ENCODE measurements around the gene PKDCC. TPM values are rescaled to one million over a fixed set of nuclear protein-coding genes. Genes with fewer than 3 reads are reported as not detected.
"Not testable (repeated sequence)": the region's sequence is repeated elsewhere in the genome, so short reads cannot be mapped to it uniquely, and the experiment has no call there.

The PKDCC gene
- total RNA-seq, 1 experiment from 2014 or later, result 7.3 TPM

GRCh38 chr2:42063431-42064171 lies 15.8 kb downstream of the PKDCC start:
- no peak for DNase-seq (ENCODE audit: low read depth)

DNA sequence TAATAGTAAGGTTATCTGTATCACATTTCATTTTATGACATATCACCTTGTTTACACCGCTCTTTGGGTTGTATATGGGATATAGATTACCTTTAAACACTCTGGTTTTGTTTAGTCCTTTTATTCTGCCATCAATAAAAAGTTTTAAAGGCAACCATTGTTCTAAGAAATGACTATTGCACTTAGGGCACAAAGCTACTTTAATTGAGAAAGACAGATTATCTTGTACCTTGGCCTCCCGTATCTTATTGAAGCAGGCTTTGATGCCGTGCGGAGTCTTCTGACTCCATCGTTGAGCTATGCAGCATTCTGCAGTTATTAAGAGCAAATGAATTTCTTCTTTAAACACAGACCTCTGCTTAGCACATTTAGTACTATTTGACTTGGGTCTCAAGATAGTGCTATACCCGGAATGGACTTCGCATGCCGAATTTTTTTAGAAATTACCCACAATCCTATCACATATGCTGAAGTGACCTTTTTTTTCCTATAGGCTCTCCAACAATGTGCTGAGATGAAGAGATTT lies 16.7 kb downstream of the PKDCC start:
- no peak for DNase-seq (ENCODE audit: low read depth)

DNA sequence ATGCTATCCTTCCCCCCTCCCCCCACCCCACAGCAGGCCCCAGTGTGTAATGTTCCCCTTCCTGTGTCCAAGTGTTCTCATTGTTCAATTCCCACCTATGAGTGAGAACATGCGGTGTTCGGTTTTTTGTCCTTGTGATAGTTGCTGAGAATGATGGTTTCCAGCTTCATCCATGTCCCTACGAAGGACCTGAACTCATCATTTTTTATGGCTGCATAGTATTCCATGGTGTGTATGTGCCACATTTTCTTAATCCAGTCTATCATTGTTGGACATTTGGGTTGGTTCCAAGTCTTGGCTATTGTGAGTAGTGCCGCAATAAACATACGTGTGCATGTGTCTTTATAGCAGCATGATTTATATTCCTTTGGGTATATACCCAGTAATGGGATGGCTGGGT lies 17.9 kb downstream of the PKDCC start:
- not testable (repeated sequence) for DNase-seq (ENCODE audit: low read depth)

DNA sequence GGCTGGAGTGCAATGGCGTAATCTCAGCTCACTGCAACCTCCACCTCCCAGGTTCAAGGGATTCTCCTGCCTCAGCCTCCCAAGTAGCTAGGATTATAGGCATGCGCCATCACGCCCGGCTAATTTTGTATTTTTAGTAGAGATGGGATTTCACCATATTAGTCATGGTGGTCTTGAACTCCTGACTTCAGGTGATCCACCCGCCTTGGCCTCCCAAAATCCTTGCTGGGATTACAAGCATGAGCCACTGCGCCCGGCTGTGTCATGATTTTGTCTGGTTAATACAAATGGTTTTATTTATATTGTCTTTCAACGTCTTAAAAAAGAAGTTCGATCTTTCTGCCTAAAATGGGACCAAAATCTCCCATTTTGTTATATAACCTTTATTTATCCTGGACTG lies 19.2 kb downstream of the PKDCC start:
- not testable (repeated sequence) for DNase-seq (ENCODE audit: low read depth)

DNA sequence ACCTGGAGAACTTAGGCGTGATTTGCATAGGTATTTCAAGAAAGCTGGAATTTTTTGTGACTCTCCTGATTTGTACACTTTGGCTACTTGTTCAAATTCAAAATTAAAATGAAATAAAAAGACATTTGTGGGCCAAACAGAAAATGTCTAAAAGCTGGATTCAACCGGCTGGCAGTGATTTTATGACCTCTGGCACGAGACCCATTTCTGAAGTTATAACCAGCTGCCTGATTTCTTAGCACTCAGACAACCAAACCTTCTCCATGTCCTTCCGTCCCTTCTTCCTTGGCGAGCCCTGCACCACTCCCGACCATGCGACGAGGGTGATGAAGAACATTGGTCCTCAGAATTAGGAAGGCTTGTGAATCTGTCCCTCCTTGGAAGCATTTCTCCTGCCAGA lies 19.7 kb downstream of the PKDCC start:
- no peak for DNase-seq (ENCODE audit: low read depth)

DNA sequence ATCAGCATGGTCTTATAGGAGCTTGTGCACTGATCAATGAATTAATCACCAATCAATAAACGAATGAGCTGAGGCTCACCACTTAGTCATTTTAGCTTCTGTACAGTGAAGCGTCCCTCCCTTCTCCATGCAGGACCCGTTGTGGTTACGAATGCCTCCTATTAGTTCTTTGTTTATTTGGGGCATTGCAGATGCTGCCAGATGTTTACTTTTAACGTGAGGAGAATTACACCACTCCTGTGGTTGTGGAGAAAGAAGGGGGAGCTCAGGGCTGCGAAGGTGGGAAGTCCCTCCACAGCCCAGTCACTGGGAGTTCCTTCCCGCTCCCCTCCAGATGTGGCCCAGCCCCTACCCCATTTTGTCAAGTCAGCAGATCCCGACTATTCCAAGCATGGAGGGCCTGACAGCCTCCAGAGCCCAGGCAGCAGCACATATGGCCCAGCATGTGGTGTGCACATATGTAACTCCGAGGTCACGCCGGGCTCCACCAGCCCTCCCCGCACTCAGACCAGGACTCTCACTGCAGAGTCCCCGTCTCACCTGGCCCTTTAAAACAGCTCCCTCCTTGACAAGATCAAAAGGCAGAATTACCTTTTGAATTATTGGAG lies 20.9 kb downstream of the PKDCC start:
- DNase-seq (ENCODE audit: low read depth), result no peak

GRCh38 chr2:42069568-42069967 lies 21.7 kb downstream of the PKDCC start:
- DNase-seq (ENCODE audit: low read depth), result no peak

DNA sequence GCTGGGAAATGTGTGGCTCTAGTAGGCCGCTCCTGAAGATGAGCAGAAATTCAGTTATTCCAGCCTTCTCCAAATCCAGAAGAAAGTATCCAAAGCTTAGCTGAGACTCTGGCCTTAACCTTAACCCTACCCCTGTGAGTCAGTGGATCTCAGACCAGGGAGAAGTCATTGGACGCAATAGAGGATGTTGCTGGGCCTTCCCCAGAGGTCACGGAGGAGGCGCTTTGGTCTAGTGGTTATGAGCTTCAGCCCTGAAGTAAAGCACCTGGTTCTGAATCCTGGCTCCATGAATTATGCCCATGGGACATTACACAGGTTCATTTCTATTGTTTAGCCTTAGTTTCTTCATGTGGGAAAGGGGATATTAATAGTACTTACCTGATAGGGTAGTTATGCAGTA lies 24.0 kb downstream of the PKDCC start:
- no peak for DNase-seq (ENCODE audit: low read depth)

DNA sequence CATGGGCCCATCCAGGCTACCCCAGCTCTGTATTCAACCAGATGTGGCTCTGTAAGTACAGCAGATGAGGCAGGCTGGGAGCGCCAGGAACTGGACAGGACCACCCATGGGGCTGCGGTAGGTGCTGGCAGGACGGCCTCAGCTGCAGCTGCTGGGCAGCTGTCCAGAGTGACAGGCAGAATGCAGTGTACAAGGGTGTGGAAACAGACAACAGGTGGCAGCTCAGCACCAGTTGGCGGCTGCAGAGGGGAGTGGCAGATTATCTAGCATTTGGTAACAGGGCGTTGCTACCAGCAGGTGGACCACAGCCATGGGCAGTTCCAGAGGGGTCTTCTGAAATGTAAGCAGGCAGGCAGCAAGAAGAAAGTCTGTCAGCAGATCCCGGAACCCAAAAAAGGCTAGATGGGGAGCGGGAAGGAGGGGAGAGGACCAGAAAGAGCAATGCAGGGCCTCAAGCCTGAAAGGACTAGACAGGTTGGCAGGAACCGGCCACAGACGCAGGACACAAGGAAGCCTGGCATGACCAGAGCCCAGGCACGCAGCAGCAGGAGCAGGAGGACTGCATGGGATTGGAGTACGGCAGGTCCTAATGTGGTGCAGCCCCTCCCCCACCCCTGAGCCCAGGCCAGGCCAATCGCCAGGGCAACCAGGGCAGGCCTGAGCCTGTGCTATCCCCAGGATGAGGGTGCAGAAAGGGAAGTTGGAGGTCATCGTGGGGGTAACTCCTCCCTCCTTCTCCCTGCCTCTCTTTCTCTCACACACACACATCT lies 24.7 kb downstream of the PKDCC start:
- DNase-seq (ENCODE audit: low read depth), result no peak

DNA sequence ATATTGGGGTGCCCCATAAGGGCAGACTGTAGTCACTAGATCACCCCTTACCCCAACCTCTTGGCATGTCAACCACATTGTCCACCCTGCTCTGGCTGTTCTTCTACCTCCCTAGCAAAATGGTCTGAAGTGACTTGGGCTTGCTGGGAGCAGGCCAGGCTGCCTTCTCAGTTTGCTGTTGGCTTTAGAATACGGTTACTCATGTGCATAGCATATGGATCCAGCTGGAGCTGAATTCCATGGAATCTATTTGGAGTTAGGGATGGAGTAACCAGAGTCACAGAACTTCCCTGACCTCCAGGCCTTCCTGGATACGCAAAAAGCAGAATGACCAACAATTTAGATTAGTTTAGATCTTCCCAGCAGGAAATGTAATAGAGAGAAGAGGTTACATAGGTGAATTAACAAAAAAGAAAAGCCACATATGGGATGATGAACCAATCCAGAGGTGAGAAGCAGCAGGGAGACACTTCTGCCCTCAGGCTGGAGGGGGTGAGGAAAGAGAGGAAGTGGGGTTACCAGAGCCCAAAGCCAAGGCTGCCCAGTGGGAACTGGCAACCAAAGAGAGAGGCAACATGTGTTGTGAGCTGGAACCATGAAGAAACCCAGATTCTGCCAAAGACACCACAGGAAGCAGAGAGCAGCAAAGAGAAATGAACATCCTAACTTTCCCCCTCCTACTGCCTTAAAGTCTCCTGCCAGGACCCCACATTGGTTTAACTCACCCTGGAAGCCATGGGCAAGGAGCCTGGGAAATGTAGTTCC lies 26.1 kb downstream of the PKDCC start:
- DNase-seq (ENCODE audit: low read depth), result no peak

DNA sequence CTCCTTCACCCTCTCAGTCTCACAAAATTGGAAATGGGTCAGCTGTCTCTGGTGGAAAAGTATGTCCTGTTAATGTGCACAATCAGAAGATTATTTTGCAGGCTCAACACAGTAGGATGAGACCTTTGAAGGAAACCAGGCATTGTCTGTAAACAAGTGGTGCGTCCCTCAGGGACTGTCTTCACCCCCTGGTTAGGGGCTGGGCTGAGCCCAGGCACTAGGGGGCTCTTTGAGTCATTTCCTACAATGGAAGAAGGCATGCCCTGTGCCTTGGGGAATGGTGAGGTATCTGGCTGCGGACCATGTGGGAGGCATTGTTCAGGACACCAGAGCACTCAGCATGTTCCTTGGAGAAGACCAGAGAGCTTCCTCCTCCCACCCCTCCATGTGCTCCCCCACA lies 26.8 kb downstream of the PKDCC start:
- peak; percentile 32 for DNase-seq (ENCODE audit: low read depth)

DNA sequence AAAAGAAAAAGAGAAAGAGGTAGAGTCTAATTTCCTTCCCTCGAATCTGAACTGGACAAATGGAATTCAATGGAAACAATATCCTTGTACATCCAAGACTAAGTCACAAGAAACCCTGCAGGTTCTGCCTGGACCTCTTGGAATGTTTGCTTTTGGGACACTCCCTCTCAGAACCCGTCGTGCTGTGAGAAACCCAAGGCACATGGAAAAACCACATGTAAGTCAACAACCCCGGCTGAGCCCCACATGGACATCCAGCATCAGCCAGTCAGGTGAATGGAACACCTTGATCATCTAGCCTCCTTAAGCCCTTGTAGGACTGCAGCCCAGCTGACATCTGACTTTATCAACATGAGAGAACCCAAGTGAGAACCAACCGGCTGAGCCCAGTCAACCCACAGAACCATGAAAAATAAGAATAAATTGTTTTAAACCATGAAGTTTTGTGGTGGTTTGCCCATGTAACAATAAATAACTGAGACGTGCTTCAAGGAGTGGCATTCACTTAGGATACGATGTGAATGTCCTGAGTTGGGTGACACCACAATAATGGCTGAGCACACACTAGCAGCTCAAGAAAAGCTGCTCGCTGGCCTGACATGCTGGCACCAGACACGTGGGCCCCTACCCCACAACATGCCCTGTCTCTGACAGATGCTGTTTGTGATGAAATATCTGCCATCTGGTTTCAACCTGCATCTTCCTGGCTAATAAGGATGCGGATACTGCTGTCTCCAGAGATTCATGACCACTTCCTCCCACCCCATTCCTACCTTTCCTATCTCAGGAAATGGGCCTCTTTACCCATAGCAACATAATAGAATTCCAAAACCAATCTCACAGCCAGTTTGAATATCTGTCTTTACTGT lies 28.8 kb downstream of the PKDCC start:
- DNase-seq (ENCODE audit: low read depth), result no peak

- DNase-seq (ENCODE audit: low read depth), result no peak
These were observed 29.5 kb downstream of the PKDCC start for GRCh38 chr2:42077343-42077742.

DNA sequence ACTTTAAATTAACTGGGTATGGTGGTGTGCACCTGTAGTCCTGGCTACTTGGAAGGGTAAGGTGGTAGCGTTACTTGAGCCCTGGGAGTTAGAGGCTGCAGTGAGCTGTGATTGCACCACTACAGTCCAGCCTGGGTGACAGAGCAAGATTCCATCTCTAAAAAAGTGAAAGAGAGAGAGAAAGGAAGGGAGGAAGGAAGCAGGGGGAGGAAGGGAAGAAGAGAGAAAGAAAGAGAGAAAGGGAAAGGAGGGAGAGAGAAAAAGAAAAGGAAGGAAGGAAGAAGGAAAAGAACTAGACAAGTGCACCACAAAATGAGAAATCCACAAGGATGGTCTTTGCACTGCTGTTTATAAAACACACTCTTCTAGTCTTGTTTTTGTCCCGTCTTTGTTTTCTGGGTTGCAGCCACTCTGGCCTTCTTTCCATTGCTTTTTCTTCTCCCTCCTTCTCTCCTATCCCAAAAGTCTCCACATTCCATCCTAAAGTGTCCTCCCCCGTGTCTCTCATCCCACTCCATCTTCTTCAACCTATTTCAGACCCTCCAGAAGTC lies 32.0 kb downstream of the PKDCC start:
- DNase-seq (ENCODE audit: low read depth), result no peak

GRCh38 chr2:42081151-42081550 lies 33.3 kb downstream of the PKDCC start:
- DNase-seq (ENCODE audit: low read depth), result not testable (repeated sequence)

- no peak for DNase-seq (ENCODE audit: low read depth)
These were observed 34.2 kb downstream of the PKDCC start for GRCh38 chr2:42082016-42082415.

DNA sequence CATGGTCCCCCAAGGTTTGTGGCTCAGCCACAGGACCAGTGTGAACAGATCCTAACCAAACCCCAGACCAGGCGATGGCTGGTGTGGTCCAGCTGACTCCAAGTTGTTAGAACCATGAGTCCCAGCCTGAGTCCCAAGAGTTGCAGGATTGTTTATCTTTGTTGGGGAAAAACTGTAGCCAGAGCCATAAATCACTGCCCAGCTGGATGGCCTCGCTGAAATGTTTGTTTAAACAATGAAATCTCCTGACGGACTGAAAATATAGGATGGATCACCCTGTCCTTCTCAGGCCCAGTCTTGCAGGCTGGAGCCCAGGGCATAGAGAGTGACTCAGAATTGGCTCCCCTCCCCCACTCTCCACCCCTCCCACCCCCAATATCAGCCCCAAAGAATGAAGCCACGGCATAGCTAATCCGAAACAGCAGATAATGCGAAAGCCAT lies 36.4 kb downstream of the PKDCC start:
- DNase-seq (ENCODE audit: low read depth), result peak; percentile 42

DNA sequence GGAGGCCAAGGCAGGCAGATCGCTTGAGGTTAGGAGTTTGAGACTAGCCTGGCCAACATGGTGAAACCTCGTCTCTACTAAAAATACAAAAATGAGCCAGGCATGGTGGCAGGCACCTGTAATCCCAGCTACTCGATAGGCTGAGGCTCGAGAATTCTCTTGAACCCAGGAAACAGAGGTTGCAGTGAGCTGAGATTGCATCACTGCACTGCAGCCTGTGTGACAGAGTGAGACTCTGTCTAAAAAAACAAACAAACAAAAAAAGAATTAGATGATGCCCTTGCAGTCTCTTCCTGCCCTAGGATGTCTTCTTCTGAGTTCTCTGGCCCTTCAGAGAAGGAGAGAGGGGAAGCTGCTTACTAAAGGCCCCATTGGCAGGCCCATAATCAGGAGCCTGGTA lies 37.2 kb downstream of the PKDCC start:
- not testable (repeated sequence) for DNase-seq (ENCODE audit: low read depth)

DNA sequence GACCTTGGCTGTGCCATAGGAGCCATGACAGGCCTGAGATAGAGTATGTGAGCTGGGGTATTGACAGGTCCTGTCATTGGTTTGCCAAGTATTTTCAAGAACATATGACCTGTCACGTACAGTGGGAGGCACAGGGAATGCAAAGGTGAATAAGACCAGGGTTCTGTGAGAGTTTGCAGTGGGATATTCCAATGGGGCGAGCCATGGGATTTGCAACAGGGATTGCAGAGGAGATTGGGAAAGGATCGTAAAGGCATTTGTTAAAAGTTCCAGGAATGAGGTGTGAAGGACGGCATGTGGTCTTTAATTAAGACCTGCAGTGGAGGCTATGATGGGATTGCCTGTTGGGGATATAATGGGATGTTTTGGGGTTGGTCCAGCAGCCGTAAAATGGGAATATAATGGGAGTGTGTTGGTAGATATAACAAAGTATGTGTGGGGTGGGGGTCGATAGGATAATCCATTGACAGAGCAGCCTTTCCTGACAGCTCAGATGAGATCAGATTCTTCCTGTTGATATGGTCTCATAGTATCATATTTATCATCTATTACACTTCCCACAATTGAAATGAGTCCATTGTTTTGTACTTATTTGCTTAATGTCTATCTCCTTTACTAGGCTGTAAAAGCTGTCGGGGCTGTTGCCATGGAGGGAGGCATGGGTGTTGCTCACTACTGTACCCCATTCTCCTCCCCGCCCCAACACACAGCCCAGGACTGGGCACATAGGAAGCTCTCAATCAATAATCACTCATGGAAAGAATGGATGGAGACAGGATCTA lies 38.1 kb downstream of the PKDCC start:
- DNase-seq (ENCODE audit: low read depth), result no peak

DNA sequence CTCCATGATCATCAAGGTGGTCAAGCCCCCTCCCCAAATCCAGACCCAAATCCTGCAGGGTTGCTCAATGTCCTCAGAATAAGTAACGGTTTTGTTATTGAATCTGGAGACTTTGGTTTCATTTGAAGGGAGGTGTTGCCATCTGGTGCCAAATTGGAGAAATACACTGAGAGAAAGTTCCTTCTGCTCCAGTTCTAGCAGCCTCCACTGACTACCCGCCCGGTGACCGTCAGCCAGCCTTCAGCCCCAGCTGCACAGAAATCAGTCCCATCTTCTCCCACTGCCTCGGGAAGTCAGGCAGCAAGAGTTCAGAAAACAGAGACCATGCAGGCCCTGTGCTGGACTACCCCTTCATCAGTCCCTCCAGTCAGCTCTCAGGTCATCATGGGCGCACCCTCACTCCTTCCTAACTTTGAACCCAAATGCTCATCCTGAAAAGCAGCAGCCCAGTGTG lies 38.7 kb downstream of the PKDCC start:
- peak; percentile 62 for DNase-seq (ENCODE audit: low read depth)

Measured in Daoy (cell line).